AG09309 (cell line): ENCODE results near the gene TOMM20.
"Not testable (repeated sequence)": the region's sequence is repeated elsewhere in the genome, so short reads cannot be mapped to it uniquely, and the experiment has no call there.

ENCODE experiments used
- DNase-seq: peaks from one replicate; pipeline ENCODE4 v3.0.0-alpha.2; 2010; ENCODE audit warnings: low read depth
- H3K4me3 ChIP-seq: 2 replicates; pipeline ENCODE4 v1.5.1; 2011; ENCODE audit warnings: mild to moderate bottlenecking, low read depth, low read length, moderate library complexity; ENCODE audit not compliant: control insufficient read depth
- CTCF ChIP-seq: IDR thresholded peaks from 2 replicates; pipeline ENCODE4 v1.5.1; 2011; ENCODE audit warnings: mild to moderate bottlenecking, low read depth, low read length, inconsistent platforms; ENCODE audit not compliant: insufficient read depth, control insufficient read depth; ENCODE audit errors: missing control alignments

TOMM20 gene

GRCh38 chr1:235098547-235098946 lies 30.1 kb downstream of the TOMM20 start:
- no peak for DNase-seq
- H3K4me3 ChIP-seq, result no peak overlapping the region
- no peak for TF ChIP-seq CTCF

DNA sequence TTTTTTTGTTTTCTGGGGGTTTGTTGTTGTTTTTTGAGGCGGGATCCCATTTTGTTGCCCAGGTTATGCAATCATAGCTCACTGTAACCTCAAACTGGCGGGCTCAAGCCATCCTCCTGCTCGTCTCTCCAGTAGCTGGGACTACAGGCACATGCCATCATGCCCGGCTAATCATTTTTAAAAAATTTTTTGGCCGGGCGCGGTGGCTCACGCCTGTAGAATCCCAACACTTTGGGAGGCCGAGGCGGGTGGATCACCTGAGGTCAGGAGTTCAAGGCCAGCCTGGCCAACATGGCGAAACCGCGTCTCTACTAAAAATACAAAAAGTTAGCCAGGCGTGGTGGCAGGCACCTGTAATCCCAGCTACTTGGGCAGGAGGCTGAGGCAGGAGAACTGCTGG lies 31.1 kb downstream of the TOMM20 start:
- H3K4me3 ChIP-seq, DNase-seq: not testable (repeated sequence)

DNA sequence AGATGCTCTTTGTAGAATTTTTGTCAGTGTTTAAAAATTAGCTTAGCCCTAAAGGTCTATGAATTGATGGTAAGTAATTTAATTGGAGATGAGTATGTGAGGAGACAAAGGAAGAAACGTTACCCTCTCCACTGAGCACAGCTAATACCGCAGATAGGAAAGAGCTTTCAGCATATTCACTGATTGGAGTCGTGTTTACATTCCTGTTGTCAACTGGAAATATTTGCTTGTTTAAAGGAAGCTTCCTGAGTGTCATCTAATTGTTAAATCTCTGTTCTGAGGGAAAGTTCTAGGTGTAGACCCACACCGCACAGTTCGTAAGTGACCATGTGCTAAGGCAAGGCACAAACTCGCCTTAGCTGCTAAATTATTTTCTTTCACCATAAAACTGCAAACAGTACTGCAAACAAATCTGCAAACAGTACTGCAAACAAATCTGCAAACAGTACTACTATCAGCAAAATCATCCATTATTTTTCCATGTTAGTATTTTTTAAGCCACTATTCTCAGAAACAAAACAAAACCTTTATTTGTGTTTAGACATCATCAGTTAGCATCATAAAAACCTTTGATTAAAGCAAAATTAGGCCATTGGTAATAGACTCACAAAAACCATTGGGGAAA lies 32.6 kb downstream of the TOMM20 start:
- no peak overlapping the region for H3K4me3 ChIP-seq
- TF ChIP-seq CTCF, result no peak

DNA sequence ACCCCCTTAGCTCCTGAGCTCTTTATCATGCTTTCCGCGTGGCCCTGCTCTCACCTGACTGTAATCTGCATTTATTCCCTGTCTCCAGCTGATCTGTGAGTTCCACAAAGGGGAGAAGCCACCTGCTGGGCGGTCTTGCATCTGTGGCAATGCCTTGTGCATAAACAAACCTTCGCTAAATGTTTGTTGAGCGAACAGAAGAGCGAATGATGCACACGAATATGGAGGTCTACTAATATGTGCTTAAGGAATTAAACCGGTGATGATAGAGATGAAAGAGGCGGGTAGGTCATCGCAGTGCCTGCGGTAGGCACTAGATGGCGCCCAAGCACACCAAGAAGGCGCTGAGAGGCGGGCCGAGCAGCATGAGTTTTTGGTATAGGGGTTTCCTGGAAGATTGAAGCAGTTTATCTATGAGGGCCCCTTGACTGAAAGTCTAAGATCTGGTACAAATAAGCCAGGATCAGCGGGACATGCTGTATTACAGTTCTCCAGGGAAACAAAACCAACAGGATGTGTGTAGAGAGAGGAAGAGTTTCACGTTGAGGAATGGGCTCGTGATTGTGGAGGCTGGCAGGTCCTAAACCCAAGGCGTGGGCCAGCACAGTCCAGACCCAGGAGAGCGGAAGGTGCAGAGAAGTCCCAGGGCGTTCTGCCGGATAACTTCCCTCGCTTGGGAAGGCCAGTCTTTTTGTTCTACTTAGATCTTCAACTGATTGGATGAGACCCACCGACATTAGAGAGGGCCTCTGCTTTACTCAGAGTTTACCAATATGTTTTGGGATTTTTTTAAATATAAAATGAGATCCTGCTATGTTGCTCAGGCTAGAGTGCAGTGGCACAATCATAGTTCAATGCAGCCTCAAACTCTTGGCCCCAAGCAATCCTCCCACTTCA lies 34.7 kb downstream of the TOMM20 start:
- no peak overlapping the region; the same call in 1 of the 2 replicates for H3K4me3 ChIP-seq
- TF ChIP-seq CTCF, result peak; percentile 92
- DNase-seq, result no peak

More for the DNA sequence above, 32.6 kb downstream of the TOMM20 start:
- no peak for DNase-seq

DNA sequence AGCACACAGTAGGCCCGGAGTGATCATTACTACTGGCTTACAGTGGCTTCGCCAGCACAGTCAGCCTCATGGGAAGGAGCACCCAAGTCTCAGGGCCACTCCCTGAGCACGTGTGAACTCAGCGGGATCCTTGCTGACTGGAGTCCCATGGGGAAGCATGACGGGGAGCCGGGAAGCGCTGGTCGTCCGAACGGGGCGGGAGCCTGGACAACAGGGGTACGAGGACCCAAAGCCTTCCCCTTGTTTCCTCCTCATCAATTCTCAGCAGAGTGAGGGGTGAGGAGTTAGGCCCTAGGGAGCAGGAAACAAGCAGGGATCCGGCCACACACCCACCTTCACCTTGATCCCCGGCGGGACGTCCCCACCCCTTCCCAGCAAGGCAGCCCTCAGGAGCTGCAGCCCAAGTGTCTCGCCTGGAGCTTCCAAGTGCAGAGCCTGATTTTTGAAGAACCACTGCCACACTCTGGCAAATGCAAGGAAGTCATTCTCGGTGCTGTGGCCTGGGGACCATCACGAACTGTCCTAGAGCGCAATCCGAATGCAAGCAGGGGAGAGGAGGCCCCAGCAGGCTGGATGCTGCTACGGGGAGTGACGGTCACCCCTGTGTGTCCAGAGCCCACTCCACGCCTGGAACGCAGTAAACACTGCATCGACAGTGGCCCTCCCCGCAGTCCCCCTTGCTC lies 35.5 kb downstream of the TOMM20 start:
- DNase-seq, result no peak
- no peak overlapping the region; the same call in 1 of the 2 replicates for H3K4me3 ChIP-seq

GRCh38 chr1:235092415-235092814 lies 36.2 kb downstream of the TOMM20 start:
- H3K4me3 ChIP-seq, DNase-seq: not testable (repeated sequence)

More for the DNA sequence above, 35.5 kb downstream of the TOMM20 start:
- peak; percentile 54 for TF ChIP-seq CTCF

- H3K4me3 ChIP-seq, DNase-seq: not testable (repeated sequence)
Observed at GRCh38 chr1:235092045-235092406, 36.6 kb downstream of the TOMM20 start.

DNA sequence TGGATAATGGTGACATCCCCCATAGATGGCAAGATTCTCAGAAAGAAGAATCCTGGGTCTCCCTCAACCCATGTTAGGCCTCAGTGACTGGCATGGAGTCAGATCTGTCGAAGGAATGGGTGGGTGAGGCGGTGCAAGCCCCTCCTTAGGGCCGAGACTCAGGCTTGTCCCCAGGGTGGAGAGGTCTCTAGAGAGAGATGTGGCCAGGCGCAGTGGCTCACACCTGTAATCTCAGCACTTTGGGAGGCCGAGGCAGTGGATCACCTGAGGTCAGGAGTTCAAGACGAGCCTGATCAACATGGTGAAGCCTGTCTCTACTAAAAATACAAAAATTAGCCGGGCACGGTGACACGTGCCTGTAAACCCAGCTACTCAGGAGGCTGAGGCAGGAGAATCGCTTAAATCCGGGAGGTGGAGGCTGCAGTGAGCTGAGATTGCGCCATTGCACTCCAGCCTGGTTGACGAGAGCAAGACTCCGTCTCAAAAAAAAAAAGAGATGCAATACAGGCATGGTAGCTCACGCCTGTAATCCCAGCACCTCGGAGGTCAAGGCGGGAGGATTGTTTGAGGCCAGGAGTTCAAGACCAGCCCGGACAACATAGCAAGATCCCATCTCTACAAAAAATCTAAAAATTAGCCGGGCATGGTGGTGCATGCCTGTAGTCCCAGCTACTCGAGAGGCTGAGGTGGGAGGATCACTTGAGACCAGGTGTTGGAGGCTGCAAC lies 37.2 kb downstream of the TOMM20 start:
- not testable (repeated sequence) for DNase-seq, H3K4me3 ChIP-seq
